ENCODE results near the gene BLOC1S2. TPM values are rescaled to one million over a fixed set of nuclear protein-coding genes. Genes with fewer than 3 reads are reported as not detected.

Gene BLOC1S2
- total RNA-seq, 2 donors from 2014 or later = 16.1 to 17.2 TPM

- intact Hi-C loops (cut with DNase I, micrococcal nuclease) = no loop called here
- peak in 1 of 2 donors; percentile 17 for DNase-seq
- no peak for ATAC-seq
Measured at GRCh38 chr10:100229819-100230422, 56.6 kb downstream of the BLOC1S2 start.

- intact Hi-C loops (cut with DNase I, micrococcal nuclease) = no loop called here
- DNase-seq = no peak
- no peak for ATAC-seq
Measured at GRCh38 chr10:100223879-100224278, 62.6 kb downstream of the BLOC1S2 start.

Other genes starting within 250 kb of the BLOC1S2 start
- not detected for gene CPN1, start 204.8 kb downstream of the BLOC1S2 start, total RNA-seq
- 10 to 100 TPM; 44.3 to 55.9 TPM for gene ERLIN1, start 100.7 kb downstream of the BLOC1S2 start, total RNA-seq
- gene CHUK, start 57.1 kb downstream of the BLOC1S2 start, total RNA-seq = 10 to 100 TPM; 21.8 to 22.5 TPM
- gene CWF19L1, start 19.0 kb downstream of the BLOC1S2 start, total RNA-seq = 10 to 100 TPM; 10.9 to 12.0 TPM
- under 1 TPM in 1 of 2 donors, not detected in 1; 0.20 TPM for gene PKD2L1, start 43.5 kb upstream of the BLOC1S2 start, total RNA-seq
- 10 to 100 TPM; 70.9 to 90.1 TPM for gene SCD, start 60.6 kb upstream of the BLOC1S2 start, total RNA-seq
- gene WNT8B, start 176.3 kb upstream of the BLOC1S2 start, total RNA-seq = not detected
- gene SEC31B, start 233.2 kb upstream of the BLOC1S2 start, total RNA-seq = 10 to 100 TPM; 13.7 to 15.3 TPM
- 100 to 1,000 TPM; 172 to 214 TPM for gene NDUFB8, start 243.2 kb upstream of the BLOC1S2 start, total RNA-seq
- 10 to 100 TPM; 35.2 to 35.3 TPM for gene HIF1AN, start 249.3 kb upstream of the BLOC1S2 start, total RNA-seq